Posterior vena cava (tissue), 2 donors: ENCODE results near the gene RAB3C. TPM values are rescaled to one million over a fixed set of nuclear protein-coding genes. Genes with fewer than 3 reads are reported as not detected.

Experiments
- DNase-seq: peaks from one replicate; pipeline ENCODE4 v3.0.0-alpha.2; 2020; ENCODE audit warnings: low spot score
- intact Hi-C, 2 donors: fragments of 100-400 bp; cut with DNase I; formaldehyde crosslinking; loops; one replicate each; pipeline versions ENCODE4 v1.14.1 to v1.14.2; 2022 to 2023
- total RNA-seq, 2 donors: library from RNA; stranded (reverse); fragmentation: NEBNext Ultra II Directional; extraction: Animal tissue kit (Norgen Biotek cat#: 25700); gene quantifications; one replicate each; pipeline ENCODE4 v1.2.1, GENCODE V29; 2021
- donor health status: DM: yes; HTN: yes; CAD: no.
- donor health status: DM: yes; HTN: yes; CAD: no.

The RAB3C gene
- total RNA-seq, 2 donors from 2014 or later, result 10.6 to 11.7 TPM

- intact Hi-C loops, result no loop called here
- DNase-seq, result no peak
These were observed 129.1 kb downstream of the RAB3C start for GRCh38 chr5:58711965-58712364.

- no peak for DNase-seq
- intact Hi-C loops, result no loop called here
These were observed 131.2 kb downstream of the RAB3C start for GRCh38 chr5:58714046-58714445.

GRCh38 chr5:58715997-58716656 is 133.3 kb downstream of the RAB3C start:
- DNase-seq, result no peak
- intact Hi-C loops, result no loop called here

GRCh38 chr5:58716713-58717112 is 133.8 kb downstream of the RAB3C start:
- DNase-seq, result no peak
- intact Hi-C loops, result no loop called here

- intact Hi-C loops, result no loop called here
- no peak for DNase-seq
These were observed 134.6 kb downstream of the RAB3C start for GRCh38 chr5:58717303-58718007.

GRCh38 chr5:58718269-58718978 is 135.5 kb downstream of the RAB3C start:
- DNase-seq, result no peak
- intact Hi-C loops, result no loop called here

GRCh38 chr5:58722160-58722559 is 139.3 kb downstream of the RAB3C start:
- intact Hi-C loops, result no loop called here
- no peak for DNase-seq

- no peak for DNase-seq
- intact Hi-C loops, result no loop called here
These were observed 142.1 kb downstream of the RAB3C start for GRCh38 chr5:58724992-58725391.

- intact Hi-C loops, result no loop called here
- no peak for DNase-seq
These were observed 148.8 kb downstream of the RAB3C start for GRCh38 chr5:58731641-58732040.

- intact Hi-C loops, result no loop called here
These were observed 152.8 kb downstream of the RAB3C start for GRCh38 chr5:58735637-58736036.

GRCh38 chr5:58736214-58736613 is 153.3 kb downstream of the RAB3C start:
- DNase-seq, result no peak
- intact Hi-C loops, result no loop called here

More at GRCh38 chr5:58735637-58736036, 152.8 kb downstream of the RAB3C start:
- no peak for DNase-seq

GRCh38 chr5:58737671-58738070 is 154.8 kb downstream of the RAB3C start:
- DNase-seq, result no peak
- intact Hi-C loops, result no loop called here

- DNase-seq, result no peak
- intact Hi-C loops, result no loop called here
These were observed 155.5 kb downstream of the RAB3C start for GRCh38 chr5:58738336-58738735.

- intact Hi-C loops, result no loop called here
- no peak for DNase-seq
These were observed 156.2 kb downstream of the RAB3C start for GRCh38 chr5:58739051-58739450.

GRCh38 chr5:58740956-58741355 is 158.1 kb downstream of the RAB3C start:
- DNase-seq, result no peak
- intact Hi-C loops, result no loop called here

GRCh38 chr5:58745350-58745749 is 162.5 kb downstream of the RAB3C start:
- no peak for DNase-seq
- intact Hi-C loops, result no loop called here

- no peak for DNase-seq
- intact Hi-C loops, result no loop called here
These were observed 163.4 kb downstream of the RAB3C start for GRCh38 chr5:58746321-58746720.

GRCh38 chr5:58750036-58750435 is 167.2 kb downstream of the RAB3C start:
- DNase-seq, result no peak
- intact Hi-C loops, result no loop called here

- no peak for DNase-seq
- intact Hi-C loops, result no loop called here
These were observed 168.5 kb downstream of the RAB3C start for GRCh38 chr5:58751222-58751837.

- no peak for DNase-seq
- intact Hi-C loops, result no loop called here
These were observed 169.2 kb downstream of the RAB3C start for GRCh38 chr5:58752104-58752503.
